ENCODE results near the gene RBM20.

DNA sequence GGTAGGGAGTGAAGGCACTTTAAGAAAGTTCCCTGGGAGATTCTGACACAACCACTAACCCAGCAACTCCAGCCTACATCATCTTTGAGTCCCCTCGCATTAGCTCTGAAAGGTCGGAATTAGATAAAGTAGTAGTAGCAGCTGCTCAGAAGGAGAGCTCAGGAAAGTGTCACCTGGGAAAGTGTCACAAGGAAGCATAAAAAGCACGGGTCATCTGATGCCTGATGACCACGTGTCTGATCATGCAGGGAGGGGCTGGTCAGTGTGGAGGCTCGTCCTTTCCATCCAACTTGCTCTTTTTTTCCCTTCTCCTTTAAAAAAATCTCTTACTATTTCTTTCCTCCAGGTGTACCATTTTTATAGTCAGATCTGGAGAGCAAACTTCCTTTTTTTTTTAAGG lies 180.5 kb downstream of the RBM20 start:
- TF ChIP-seq, protein P1, sequence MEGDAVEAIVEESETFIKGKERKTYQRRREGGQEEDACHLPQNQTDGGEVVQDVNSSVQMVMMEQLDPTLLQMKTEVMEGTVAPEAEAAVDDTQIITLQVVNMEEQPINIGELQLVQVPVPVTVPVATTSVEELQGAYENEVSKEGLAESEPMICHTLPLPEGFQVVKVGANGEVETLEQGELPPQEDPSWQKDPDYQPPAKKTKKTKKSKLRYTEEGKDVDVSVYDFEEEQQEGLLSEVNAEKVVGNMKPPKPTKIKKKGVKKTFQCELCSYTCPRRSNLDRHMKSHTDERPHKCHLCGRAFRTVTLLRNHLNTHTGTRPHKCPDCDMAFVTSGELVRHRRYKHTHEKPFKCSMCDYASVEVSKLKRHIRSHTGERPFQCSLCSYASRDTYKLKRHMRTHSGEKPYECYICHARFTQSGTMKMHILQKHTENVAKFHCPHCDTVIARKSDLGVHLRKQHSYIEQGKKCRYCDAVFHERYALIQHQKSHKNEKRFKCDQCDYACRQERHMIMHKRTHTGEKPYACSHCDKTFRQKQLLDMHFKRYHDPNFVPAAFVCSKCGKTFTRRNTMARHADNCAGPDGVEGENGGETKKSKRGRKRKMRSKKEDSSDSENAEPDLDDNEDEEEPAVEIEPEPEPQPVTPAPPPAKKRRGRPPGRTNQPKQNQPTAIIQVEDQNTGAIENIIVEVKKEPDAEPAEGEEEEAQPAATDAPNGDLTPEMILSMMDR (IDR thresholded peaks at IDR 0.05): no peak
- TF ChIP-seq POLR2A (IDR thresholded peaks at IDR 0.05): no peak

All from breast epithelium (tissue), 3 donors.